Measurements from ENCODE around the gene TDRD7.

Gene TDRD7

DNA sequence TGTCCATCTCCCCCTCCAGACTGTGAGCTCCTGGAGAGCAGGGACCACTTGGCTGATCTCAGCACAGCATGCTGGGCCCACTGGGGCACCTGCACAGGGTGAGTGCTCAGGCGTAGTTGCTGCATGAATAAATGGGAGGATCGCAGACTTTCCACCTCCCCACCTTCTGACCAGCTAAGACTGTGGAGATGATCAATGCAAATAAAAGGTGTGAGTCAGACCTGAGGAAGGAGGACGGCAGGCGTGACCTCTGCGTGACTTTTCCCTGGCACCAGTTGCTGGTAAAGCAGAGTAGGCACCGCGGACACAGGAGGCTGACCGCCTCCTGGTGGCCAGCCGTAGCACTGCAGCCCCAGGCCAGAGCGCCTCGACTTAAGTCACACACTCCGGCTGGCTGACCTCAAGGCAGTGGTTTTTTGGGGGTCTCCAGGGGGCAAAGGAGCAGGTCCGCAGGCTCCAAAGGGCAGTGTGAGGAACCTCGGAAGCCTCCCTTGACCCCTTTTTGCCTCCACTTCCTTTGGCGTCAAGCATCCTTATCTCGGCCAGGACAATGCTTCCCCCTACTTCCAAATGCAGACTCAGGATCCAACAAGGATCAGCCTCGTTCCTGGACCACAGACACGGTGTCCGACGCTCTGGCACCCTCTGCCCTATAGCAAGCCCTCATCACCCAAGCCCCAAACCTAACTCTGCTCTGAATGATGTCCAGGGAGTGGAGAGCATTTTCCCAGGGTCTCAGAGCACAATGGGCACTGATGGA is 12.7 kb upstream of the TDRD7 start:
- H3K4me1 ChIP-seq (ENCODE audit: control insufficient read depth, low read depth, low read length), result no peaks in the 10 kb centered on the region
- no peak overlapping the region for H2AK5ac ChIP-seq (ENCODE audit: low read length)
- H3K36me3 ChIP-seq (ENCODE audit: control insufficient read depth, insufficient read depth, low read length), result no peaks in the 10 kb centered on the region
- H3K9ac ChIP-seq (ENCODE audit: low read length), result no peak overlapping the region
- H3K23ac ChIP-seq (ENCODE audit: low read length), result no peak overlapping the region
- H3K4me2 ChIP-seq (ENCODE audit: low read length), result no peak overlapping the region
- H2BK120ac ChIP-seq (ENCODE audit: low read depth, low read length), result no peak overlapping the region
- no peak overlapping the region for H3K4ac ChIP-seq (ENCODE audit: low read depth, low read length)
- no CpG with 5 or more reads among the region's 20 CpGs for WGBS (ENCODE audit: extremely low coverage, insufficient coverage, low lambda C conversion rate)
- no peak overlapping the region for H3K27ac ChIP-seq (ENCODE audit: low read depth, low read length)
- peak; percentile 78 for DNase-seq
- H4K8ac ChIP-seq (ENCODE audit: low read depth, low read length), result no peak overlapping the region
- no peak overlapping the region for H3K4me3 ChIP-seq (ENCODE audit: low read length)
- H4K5ac ChIP-seq (ENCODE audit: low read length), result no peak overlapping the region
- H3K79me1 ChIP-seq (ENCODE audit: low read length), result no peaks in the 10 kb centered on the region
- no peak overlapping the region for H3K56ac ChIP-seq (ENCODE audit: low read length)
- no peaks in the 10 kb centered on the region for H3K79me2 ChIP-seq (ENCODE audit: control insufficient read depth, insufficient read depth, low read length)
- H3K18ac ChIP-seq (ENCODE audit: low read length), result no peak overlapping the region
- H2BK15ac ChIP-seq (replicated peaks; ENCODE audit: low read depth), result no peak overlapping the region
- H2BK5ac ChIP-seq (ENCODE audit: low read length), result no peak overlapping the region
- no peaks in the 10 kb centered on the region for H3K27me3 ChIP-seq (ENCODE audit: insufficient read depth, low read length, poor library complexity)

DNA sequence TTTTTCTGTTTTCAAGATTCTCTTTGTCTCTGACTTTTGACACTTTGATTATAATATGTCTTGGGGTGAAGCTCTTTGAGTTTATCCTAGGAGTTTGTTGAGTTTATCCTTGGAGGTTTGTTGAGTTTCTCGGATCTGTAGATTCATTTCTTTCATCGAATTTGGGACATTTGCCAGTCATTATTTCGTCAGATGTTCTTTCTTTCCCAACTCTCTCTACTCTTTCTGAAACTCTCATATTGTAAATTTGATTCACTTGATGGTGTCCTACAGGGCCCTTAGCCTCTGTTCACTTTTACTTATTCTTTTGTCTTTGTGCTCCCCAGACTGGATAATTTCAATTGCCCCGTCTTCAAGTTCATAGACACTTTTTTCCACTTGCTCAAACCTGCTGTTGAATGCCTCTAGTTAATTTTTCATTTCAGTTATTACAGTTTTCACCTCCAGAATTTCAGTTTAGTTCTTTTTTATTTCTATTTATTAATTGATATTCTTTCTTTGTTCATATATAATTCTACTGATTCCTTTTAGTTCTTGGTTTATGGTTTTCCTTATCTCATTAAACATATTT is 8.1 kb upstream of the TDRD7 start:
- Histone ChIP-seq H3K79me1 (ENCODE audit: low read length) (no peaks in the 10 kb centered on the region), H3K27me3 (ENCODE audit: insufficient read depth, low read length, poor library complexity) (no peaks in the 10 kb centered on the region)

DNA sequence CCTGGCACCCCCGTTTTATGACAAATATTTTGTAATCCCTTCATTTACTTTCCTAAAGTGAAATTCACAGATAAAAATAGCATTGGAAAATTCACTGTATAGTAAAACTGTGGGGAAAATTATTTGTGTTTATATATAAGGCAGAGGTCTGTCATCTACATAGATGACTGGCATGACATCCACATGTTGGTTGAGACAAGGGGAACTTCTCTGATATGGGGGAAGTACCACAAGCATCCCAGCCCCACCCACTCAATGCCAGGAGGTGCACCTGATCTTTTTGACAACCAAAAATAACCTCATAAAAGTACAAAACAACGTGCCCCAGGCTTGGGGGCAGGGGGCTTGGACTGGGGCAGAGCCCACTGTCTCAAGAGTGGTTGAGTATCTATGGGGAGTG is 6.3 kb upstream of the TDRD7 start:
- Histone ChIP-seq H3K56ac (ENCODE audit: low read length) (no peak overlapping the region), H3K79me2 (ENCODE audit: control insufficient read depth, insufficient read depth, low read length) (no peaks in the 10 kb centered on the region), H3K4me2 (ENCODE audit: low read length) (no peak overlapping the region), H2BK120ac (ENCODE audit: low read depth, low read length) (no peak overlapping the region), H3K27ac (ENCODE audit: low read depth, low read length) (no peak overlapping the region), H2BK15ac (replicated peaks; ENCODE audit: low read depth) (no peak overlapping the region), H3K27me3 (ENCODE audit: insufficient read depth, low read length, poor library complexity) (no peaks in the 10 kb centered on the region), H2AK5ac (ENCODE audit: low read length) (no peak overlapping the region), H4K5ac (ENCODE audit: low read length) (no peak overlapping the region), H3K4me1 (ENCODE audit: control insufficient read depth, low read depth, low read length) (no peaks in the 10 kb centered on the region), H3K18ac (ENCODE audit: low read length) (no peak overlapping the region), H2BK5ac (ENCODE audit: low read length) (no peak overlapping the region), H3K9ac (ENCODE audit: low read length) (no peak overlapping the region), H3K4me3 (ENCODE audit: low read length) (no peak overlapping the region), H3K4ac (ENCODE audit: low read depth, low read length) (no peak overlapping the region), H3K79me1 (ENCODE audit: low read length) (no peaks in the 10 kb centered on the region), H3K23ac (ENCODE audit: low read length) (no peak overlapping the region), H4K8ac (ENCODE audit: low read depth, low read length) (no peak overlapping the region), H3K36me3 (ENCODE audit: control insufficient read depth, insufficient read depth, low read length) (no peaks in the 10 kb centered on the region)
- WGBS (ENCODE audit: extremely low coverage, insufficient coverage, low lambda C conversion rate), result no CpG with 5 or more reads among the region's 2 CpGs
- DNase-seq, result no peak

More for the DNA sequence above, 8.1 kb upstream of the TDRD7 start:
- Histone ChIP-seq H3K27ac (ENCODE audit: low read depth, low read length) (no peak overlapping the region), H3K4me2 (ENCODE audit: low read length) (no peak overlapping the region), H3K9ac (ENCODE audit: low read length) (no peak overlapping the region), H2BK120ac (ENCODE audit: low read depth, low read length) (no peak overlapping the region), H2AK5ac (ENCODE audit: low read length) (no peak overlapping the region), H4K5ac (ENCODE audit: low read length) (no peak overlapping the region), H4K8ac (ENCODE audit: low read depth, low read length) (no peak overlapping the region), H3K36me3 (ENCODE audit: control insufficient read depth, insufficient read depth, low read length) (no peaks in the 10 kb centered on the region), H3K4me1 (ENCODE audit: control insufficient read depth, low read depth, low read length) (no peaks in the 10 kb centered on the region), H2BK15ac (replicated peaks; ENCODE audit: low read depth) (no peak overlapping the region), H3K18ac (ENCODE audit: low read length) (no peak overlapping the region), H2BK5ac (ENCODE audit: low read length) (no peak overlapping the region), H3K4ac (ENCODE audit: low read depth, low read length) (no peak overlapping the region), H3K79me2 (ENCODE audit: control insufficient read depth, insufficient read depth, low read length) (no peaks in the 10 kb centered on the region), H3K23ac (ENCODE audit: low read length) (no peak overlapping the region), H3K56ac (ENCODE audit: low read length) (no peak overlapping the region), H3K4me3 (ENCODE audit: low read length) (no peak overlapping the region)
- no CpG with 5 or more reads among the region's 4 CpGs for WGBS (ENCODE audit: extremely low coverage, insufficient coverage, low lambda C conversion rate)
- DNase-seq, result no peak

DNA sequence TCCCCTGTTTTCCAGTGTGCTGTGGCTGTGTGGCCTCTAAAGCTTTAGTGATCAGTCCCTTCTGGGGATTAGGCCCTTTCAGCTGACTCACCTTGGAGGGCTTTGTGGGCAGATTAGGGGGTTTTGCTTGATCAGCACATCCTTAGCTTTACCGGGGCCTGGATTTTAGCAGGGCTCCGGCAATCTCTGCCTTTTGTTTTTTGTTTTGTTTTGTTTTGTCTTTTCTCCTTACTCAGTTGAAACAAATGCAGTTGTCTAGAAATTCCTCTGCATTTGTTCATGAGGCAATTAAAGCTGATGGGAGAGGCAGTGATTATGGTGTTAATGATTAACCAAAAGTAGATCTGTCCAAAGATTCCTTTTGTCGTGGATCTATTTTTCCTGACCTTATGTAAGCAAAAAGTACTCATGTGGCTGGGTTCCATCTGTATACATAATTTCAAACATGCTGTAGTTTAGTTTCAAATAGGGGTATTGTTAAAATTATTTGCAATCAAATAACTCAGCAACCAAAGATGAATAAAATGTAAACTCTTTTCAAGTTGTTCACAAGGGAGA is 5.2 kb upstream of the TDRD7 start:
- H3K79me1 ChIP-seq (ENCODE audit: low read length), result no peaks in the 10 kb centered on the region

DNA sequence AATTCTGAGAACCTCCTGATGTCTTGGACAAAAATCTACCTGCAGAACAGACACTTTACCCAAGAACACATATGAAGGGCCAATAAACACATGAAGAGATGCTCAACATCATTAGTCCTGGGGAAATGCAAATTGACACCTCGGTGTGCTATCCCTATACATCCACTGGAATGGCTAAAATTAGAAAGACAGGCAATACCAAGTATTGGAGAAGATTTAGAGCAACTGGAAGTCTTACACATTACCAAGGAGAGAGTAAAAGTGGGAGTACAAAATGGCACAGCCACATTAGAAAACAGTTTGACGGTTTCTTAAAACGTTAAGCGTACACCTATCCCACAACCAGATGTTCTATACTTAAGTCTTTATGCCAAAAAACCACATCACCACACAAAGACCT is 3.3 kb upstream of the TDRD7 start:
- Histone ChIP-seq H3K56ac (ENCODE audit: low read length) (no peak overlapping the region), H3K18ac (ENCODE audit: low read length) (no peak overlapping the region), H3K79me1 (ENCODE audit: low read length) (no peaks in the 10 kb centered on the region), H2AK5ac (ENCODE audit: low read length) (no peak overlapping the region), H3K4me2 (ENCODE audit: low read length) (no peak overlapping the region), H3K23ac (ENCODE audit: low read length) (no peak overlapping the region), H3K79me2 (ENCODE audit: control insufficient read depth, insufficient read depth, low read length) (no peaks in the 10 kb centered on the region), H3K27me3 (ENCODE audit: insufficient read depth, low read length, poor library complexity) (no peaks in the 10 kb centered on the region), H3K27ac (ENCODE audit: low read depth, low read length) (no peak overlapping the region), H4K5ac (ENCODE audit: low read length) (no peak overlapping the region), H3K4ac (ENCODE audit: low read depth, low read length) (no peak overlapping the region), H2BK15ac (replicated peaks; ENCODE audit: low read depth) (no peak overlapping the region), H3K36me3 (ENCODE audit: control insufficient read depth, insufficient read depth, low read length) (no peaks in the 10 kb centered on the region), H3K4me3 (ENCODE audit: low read length) (no peak overlapping the region), H2BK5ac (ENCODE audit: low read length) (no peak overlapping the region), H3K4me1 (ENCODE audit: control insufficient read depth, low read depth, low read length) (no peaks in the 10 kb centered on the region), H2BK120ac (ENCODE audit: low read depth, low read length) (no peak overlapping the region), H3K9ac (ENCODE audit: low read length) (no peak overlapping the region), H4K8ac (ENCODE audit: low read depth, low read length) (no peak overlapping the region)
- no peak for DNase-seq
- WGBS (ENCODE audit: extremely low coverage, insufficient coverage, low lambda C conversion rate), result no CpG with 5 or more reads among the region's 4 CpGs

More for the DNA sequence above, 5.2 kb upstream of the TDRD7 start:
- Histone ChIP-seq H4K8ac (ENCODE audit: low read depth, low read length) (no peak overlapping the region), H3K23ac (ENCODE audit: low read length) (no peak overlapping the region), H3K4ac (ENCODE audit: low read depth, low read length) (no peak overlapping the region), H2BK5ac (ENCODE audit: low read length) (no peak overlapping the region), H3K27ac (ENCODE audit: low read depth, low read length) (no peak overlapping the region), H3K36me3 (ENCODE audit: control insufficient read depth, insufficient read depth, low read length) (no peaks in the 10 kb centered on the region), H2BK15ac (replicated peaks; ENCODE audit: low read depth) (no peak overlapping the region), H2AK5ac (ENCODE audit: low read length) (no peak overlapping the region), H3K56ac (ENCODE audit: low read length) (no peak overlapping the region), H3K79me2 (ENCODE audit: control insufficient read depth, insufficient read depth, low read length) (no peaks in the 10 kb centered on the region), H2BK120ac (ENCODE audit: low read depth, low read length) (no peak overlapping the region), H3K4me2 (ENCODE audit: low read length) (no peak overlapping the region), H3K18ac (ENCODE audit: low read length) (no peak overlapping the region), H3K4me3 (ENCODE audit: low read length) (no peak overlapping the region), H4K5ac (ENCODE audit: low read length) (no peak overlapping the region), H3K9ac (ENCODE audit: low read length) (no peak overlapping the region), H3K27me3 (ENCODE audit: insufficient read depth, low read length, poor library complexity) (no peaks in the 10 kb centered on the region), H3K4me1 (ENCODE audit: control insufficient read depth, low read depth, low read length) (no peaks in the 10 kb centered on the region)
- WGBS (ENCODE audit: extremely low coverage, insufficient coverage, low lambda C conversion rate), result no CpG with 5 or more reads among the region's 3 CpGs
- no peak for DNase-seq
